DMS 273 (cell line): ENCODE measurements around the gene HIVEP3.

Experiments used
- DNase-seq: peaks from one replicate; lab custom pipeline; 2025; ENCODE audit not compliant: unreplicated experiment; lab: John Stamatoyannopoulos, UW

The HIVEP3 gene

GRCh38 chr1:41715441-41716095 lies 203.2 kb downstream of the HIVEP3 start:
- DNase-seq, result no peak

- peak; percentile 92 for DNase-seq
Observed at GRCh38 chr1:41714638-41715389, 203.9 kb downstream of the HIVEP3 start.

- DNase-seq, result peak; percentile 92
Observed at GRCh38 chr1:41713557-41714327, 205.0 kb downstream of the HIVEP3 start.

- DNase-seq, result no peak
Observed at GRCh38 chr1:41713141-41713540, 205.6 kb downstream of the HIVEP3 start.

DNA sequence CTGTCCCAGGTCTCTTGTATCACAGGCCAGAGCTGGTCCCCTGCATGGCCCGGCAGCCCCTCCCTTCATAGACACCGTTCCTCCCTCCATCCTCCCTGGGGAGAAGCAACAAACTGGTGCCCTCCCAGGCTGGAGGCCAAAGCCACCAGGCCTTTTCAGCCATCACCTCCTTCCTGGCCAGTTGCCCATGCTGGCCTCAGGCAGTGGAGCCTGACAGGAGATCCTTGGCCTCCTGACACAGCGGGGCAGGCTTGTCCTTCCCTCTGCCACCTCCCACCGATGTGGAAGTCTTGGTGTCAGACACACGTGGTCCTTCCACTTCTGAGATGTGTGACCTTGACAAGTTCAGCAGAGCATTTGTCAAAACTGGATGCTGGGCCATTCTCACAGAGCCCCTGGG lies 206.0 kb downstream of the HIVEP3 start:
- DNase-seq, result peak; percentile 33

DNA sequence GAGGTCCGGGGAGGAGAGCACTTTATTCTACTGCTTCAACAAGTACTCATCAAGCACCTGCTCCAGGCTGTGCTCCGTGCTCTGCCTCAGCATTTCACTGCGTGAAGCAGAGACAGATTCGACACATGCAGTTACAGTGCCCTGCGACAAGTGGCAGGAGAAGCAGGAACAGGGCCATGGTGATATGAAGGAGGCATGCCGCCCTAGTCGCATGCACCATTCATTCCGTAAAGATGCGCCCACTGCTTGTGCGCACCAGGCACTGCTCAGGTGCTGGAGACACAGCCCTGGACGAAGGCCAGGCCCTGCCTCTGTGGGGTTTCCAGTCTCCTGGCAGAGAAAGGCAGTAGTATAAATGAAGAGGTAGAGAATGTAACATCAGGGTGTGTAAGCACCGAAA lies 206.6 kb downstream of the HIVEP3 start:
- DNase-seq, result no peak

DNA sequence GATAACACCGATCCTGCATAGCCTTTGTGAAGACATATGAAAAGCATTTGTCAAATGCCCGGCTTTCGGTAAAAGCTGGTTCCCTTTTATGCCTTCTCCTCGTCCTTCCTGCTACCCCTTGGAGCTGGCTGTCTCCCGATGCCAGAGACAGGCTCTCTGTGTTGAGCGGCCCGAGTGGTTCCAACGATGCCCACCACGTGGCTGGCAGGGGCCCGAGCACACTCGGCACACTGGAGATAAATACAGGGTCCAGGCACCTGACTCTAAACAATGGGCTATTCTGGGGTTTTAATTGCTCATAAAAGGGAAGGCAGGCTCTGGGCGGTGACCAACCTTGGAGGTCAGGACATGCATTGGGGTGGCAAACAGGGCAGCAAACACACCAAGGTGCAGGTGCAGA lies 207.1 kb downstream of the HIVEP3 start:
- DNase-seq, result no peak

- DNase-seq, result no peak
Observed at GRCh38 chr1:41710980-41711379, 207.7 kb downstream of the HIVEP3 start.

DNA sequence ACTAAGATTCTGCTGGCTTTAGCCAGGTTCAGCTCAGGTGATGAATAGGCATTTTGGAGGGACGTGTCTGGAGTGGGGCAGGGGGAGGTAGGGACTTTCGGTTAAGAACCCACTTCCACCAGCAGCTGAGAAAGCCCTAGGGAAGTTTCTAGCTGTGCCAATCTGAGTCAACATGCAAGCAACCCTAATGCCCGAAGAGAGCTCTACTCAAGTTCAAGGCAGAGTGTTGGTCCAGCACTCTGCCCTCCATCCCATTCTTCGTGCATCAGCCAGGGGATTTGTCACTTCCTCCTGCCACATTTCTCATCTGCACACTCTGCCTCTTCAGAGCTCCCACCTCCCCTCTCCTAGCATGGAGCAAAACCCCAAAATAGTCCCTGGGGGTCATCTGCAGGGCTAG lies 208.8 kb downstream of the HIVEP3 start:
- DNase-seq, result no peak

DNA sequence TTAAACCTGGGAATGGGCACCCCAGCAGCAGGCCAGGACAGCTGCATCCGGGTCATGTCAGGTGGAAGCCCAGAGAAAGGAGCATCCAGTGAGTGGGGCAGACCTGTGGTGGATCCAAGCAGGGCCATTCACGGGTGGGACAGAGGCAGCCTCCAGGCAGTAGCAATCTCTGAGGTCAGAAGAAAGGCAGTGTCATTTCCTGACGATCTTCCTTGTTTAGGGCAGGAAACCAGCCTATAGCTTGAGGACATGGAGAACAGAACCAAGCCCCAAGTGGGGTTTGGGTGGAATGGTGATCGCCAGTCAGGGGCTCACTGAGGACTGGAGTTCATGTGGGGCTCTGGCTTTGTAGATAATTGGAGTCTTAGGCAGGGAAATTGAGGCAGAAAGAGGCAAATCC lies 209.4 kb downstream of the HIVEP3 start:
- no peak for DNase-seq

- DNase-seq, result no peak
Observed at GRCh38 chr1:41708332-41708731, 210.4 kb downstream of the HIVEP3 start.

- DNase-seq, result no peak
Observed at GRCh38 chr1:41707793-41708192, 210.9 kb downstream of the HIVEP3 start.

DNA sequence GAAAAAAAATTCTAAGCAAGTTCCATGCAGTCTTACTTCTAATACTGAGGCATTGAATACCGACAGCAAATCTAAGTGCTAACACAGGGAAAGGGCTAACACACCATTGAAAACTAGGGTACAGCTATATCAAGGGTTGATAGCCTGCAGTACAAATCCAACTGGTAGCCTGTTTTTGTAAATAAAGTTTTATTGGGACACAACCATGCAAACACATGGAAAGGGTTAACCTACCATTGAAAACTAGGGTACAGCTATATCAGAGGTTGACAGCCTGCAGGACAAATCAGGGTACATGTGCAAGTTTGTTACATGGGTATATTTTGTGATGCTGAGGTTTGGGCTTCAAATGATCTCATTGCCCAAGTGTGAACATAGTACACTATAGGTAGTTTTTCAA lies 212.9 kb downstream of the HIVEP3 start:
- no peak for DNase-seq

DNA sequence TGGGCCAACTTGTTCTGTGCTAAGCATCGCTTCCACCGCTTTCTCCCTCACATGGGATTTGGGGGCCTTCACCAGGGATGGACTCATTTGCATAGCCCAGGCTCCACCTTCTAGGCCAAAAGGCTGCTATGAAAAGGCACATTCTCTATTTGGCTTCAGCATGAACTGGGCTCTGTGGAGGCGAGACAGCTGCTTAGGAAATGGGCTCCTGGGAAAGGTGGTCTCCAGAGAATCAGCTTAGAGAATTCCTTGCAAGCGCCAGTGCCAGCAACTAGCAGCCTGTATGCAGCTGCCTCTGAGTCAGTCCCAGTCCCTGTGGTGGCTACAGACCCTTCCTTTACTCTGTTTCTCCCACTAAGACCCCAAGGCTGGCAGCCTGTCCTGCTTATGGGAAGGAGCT lies 214.5 kb downstream of the HIVEP3 start:
- DNase-seq, result peak; percentile 76

DNA sequence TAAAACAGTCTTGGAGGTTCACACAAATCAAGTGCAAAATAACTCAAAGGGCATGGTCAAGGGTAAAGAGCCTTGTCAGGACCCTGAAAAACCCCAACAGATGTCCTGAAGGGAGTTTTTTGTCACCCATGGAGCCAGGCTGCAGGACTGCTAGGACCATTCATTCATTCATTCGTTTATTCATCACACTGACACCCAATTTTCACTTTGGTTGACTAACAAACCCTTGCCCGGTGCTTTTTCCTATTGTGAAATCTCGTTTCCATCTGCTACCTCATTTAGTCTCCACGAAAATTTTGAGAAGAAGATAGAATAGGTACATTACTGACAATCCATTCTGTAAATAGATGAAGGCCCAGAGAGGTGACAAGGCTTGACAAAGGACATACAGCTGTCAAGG lies 216.0 kb downstream of the HIVEP3 start:
- no peak for DNase-seq

DNA sequence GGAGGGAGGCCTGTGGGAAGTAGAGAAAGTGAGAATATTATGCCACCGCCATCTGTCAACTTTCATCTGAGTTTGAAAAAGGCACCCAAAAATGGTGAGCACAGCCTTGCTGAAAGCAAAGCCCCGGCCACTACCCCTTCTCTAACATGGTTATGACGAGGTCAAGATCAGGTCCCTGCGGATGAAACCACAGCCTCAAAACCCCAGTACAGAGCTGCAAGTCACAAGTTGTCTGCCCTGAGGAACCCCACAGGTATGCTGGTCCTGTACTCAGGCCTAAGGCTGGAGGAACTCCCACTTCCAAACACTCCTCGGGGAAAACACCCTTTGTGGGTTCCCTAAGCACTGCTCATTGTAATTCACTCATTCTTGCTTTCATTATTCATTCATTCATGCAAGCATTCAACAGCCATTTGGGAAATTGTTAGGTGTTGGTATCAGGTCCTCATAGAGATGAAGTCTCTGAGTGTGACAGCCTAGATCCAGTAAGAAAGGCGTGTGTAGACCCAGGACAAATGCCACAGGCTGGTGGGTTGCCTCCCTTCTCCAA lies 217.7 kb downstream of the HIVEP3 start:
- DNase-seq, result peak; percentile 63

DNA sequence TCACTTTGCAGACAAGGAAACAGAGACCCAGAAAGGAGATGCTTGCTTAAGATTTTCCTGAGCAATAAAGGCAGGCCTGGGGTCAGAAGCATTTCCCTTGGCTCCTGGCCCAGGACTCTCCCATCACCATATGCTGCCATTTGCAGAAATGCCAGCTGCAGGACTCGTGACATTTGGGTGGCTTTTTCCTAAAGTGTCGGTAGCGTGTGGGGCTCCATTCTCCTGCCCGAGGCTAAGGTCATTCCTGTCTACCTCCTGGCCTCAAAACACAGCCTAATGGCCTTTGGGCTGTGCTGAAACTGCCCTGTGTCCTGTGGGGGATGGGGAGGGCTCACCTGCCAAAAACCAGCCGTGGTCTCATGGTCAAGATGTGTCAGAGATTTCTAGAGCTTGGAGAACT lies 218.1 kb downstream of the HIVEP3 start:
- peak; percentile 80 for DNase-seq

DNA sequence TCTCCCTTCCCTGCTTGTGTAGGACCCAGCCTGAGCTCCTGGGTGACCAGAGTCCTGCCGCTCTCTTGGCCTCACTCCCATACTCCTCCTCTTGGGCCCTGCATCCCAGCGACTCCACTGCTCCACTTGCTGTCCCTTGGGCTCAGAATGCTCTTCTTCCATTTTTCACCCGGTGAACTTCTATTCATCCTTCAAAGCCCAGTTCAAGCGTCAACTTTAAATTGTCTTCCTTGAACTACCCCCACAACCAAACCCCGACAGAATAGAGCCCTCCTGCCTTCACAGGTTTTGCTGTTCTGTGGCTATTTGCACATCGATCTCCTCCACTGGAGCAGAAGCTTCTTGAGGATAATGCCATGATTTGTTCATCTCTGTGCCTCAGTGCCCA lies 218.9 kb downstream of the HIVEP3 start:
- no peak for DNase-seq

DNA sequence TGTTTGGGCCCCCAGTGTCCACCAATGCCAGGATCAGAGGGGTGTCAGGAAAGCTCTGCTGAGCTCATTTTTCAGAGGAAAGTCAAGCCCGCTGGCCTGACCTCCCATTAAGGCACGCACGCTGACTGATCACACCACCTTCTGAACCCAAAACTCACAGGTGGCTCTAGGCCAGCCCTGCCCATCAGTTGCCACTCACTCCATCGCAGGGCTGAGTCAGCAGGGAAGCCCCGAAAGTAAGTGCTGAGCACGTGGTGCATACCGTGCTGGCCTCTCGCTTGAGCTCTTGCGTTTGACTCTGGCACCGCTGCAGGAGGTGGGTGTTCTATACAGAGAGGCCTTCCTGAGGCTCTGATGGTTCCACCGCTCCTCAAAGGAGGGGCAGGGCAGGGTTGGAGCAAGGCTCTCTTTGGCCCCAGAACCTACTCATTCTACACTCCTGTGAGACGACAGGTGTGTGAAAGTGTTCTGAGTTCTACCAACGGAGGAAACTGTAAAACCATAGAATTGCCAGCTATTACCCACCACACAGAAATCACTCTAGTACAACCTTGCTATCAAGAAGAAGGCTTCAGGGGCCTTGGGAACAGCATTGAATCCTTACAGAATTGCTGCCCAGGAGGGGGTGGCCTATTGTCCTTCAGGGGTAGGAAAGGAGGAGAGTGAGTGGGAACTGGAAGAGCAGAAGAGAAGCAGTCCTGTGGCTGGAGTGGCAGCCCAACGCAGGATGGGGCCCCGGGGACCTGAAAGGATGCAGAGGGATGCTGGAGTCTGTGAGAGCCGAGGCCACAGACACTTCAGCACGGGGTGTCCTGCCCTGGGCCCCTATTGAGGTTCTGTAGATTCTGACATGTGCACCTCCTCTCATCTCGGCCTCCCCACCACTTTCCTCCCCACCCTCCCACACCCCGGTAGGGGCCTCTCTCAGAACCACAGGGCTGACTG lies 219.5 kb downstream of the HIVEP3 start:
- no peak for DNase-seq

DNA sequence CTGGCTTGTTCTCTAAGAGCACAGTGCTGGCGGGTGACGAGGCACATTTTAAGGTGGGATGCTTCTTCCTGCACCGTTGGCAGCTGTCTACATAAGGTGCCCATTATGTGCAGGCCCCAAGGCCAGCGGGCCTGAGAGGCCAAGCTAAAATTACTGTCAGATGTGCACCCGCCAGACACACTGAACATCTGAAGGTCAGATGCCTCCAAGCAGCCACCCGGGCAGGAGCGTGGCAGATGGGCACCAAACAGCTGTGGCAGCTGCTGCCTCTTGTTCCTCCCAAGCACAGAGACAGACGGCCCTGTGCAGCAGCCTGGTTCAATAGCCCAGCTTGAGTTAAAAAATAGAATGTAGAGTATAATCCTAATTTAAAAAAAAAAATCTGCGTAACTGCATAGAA lies 222.3 kb downstream of the HIVEP3 start:
- peak; percentile 95 for DNase-seq
